IPS-NIHi11 (cell line): ENCODE results near the gene VDR.
A peak's percentile ranks its signal among the peaks of the same experiment; 100 is the strongest.
"Not testable (repeated sequence)": the region's sequence is repeated elsewhere in the genome, so short reads cannot be mapped to it uniquely, and the experiment has no call there.

Experiments used
- DNase-seq: peaks from one replicate; pipeline ENCODE4 v3.0.0; 2012; ENCODE audit warnings: mixed read lengths, low spot score

Gene VDR

GRCh38 chr12:47848853-47849252, 55.9 kb downstream of the VDR start:
- no peak for DNase-seq

- peak; percentile 70 for DNase-seq
Measured at GRCh38 chr12:47846294-47846996, 58.3 kb downstream of the VDR start.

DNA sequence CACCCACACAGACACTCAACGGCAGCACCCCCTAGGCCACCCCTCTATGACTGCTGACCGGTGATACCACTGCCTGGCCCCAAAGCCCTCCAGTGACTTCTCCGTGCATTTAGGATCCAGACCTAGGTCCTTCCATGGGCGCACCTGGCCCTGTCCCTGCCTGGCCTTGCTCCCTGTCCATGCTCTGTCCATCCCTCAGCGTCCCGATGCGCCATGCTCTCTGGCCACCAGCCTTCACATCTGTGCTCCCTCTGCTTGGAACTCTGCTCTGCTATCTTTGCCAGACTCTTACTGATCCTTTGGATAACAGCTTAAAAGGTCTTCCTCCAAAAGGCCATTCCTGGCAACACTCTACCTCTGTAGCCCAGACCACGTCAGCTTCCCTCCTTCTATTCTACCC, 59.7 kb downstream of the VDR start:
- DNase-seq, result no peak

- DNase-seq, result no peak
Measured at GRCh38 chr12:47844264-47845019, 60.4 kb downstream of the VDR start.

DNA sequence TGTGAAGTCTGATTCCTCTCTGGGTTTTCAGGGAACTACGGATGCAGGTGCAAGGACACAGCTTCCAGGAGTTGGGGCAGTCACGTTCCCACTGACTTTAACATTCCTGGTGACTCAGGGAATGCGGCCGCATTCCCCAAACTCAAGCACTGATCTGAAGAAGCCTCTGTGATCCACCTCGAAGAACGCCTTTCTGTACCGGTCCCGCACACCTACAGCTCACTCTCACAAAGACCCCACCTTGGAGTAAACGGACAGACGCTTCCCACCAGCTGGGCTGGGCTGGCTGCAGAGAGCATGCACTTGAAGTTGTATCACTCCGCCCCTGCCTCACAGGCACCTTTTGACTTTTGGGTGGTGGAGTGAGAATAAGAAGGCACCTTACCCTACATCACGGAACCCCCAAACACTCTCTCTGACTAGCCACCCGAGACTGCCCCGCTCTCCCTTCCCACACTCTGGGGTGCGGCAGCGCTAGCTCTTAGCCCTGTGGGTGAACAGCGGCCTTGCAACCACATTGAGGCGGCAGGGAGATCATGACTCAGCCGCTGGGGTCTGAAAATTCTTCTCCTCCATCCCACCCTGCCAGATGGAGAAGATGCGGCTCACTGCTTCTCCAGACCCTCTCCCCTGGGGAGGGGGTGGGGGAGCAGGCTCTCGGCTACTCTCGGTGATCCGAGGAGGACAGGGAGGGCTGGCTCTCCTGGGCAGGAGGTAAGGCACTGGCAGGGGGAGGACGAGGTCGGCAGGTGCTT, 61.4 kb downstream of the VDR start:
- DNase-seq, result no peak

DNA sequence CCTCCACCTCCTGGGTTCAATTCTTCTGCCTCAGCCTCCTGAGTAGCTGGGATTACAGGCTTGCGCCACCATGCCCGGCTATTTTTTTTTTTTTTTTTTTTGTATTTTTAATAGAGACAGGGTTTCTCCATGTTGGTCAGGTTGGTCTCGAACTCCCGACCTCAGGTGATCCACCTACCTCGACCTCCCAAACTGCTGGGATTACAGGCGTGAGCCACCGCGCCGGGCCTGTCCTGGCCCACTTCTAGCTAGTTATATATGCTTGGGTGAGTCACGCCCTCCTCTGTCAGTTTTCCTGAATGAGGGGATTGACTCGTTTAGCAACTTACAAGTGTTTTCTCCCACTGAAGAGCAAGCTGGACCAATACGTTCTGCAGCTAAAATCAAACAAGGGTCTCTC, 62.3 kb downstream of the VDR start:
- not testable (repeated sequence) for DNase-seq

DNA sequence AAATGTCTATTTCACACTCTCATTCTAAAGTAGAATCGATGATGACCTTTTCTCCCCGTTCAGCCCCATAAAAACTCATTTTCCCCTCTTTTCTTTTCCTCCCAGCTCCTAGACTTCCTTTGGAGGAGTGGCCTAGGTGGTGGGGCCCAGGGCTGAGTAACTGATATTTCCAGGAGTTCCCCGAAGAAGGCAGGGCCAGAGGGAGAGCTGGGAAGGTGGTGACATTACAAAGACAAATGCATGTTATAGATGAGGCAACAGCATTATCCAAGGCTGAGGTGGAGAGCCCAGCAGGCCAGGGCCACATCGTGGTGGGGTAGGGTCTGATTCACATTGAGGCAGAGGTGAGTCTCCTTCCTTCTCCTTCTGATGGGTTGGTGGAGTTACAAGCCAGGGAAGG, 62.9 kb downstream of the VDR start:
- no peak for DNase-seq

GRCh38 chr12:47841501-47841900, 63.3 kb downstream of the VDR start:
- no peak for DNase-seq

DNA sequence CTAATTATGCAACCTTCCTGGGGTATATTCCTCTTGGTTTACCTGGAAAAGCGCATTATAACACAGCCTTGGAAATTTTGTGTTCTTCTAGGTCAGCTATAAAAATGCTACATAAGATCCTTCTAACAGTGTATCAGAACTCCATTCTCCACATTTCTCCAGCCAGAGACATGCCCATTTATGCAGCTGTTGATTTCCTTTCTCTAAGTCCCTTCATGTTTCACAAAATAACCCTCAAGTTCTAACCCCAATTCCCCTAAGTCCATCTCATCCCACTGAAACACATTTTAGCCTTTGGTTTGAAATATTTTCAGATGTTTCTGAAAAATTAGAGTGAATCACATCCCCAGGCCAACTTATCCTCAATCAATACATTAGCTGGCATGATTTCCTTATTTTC, 64.2 kb downstream of the VDR start:
- DNase-seq, result no peak

- DNase-seq, result no peak
Measured at GRCh38 chr12:47839214-47839876, 65.4 kb downstream of the VDR start.

GRCh38 chr12:47838286-47838931, 66.4 kb downstream of the VDR start:
- peak; percentile 75 for DNase-seq

GRCh38 chr12:47837190-47838171, 67.3 kb downstream of the VDR start:
- DNase-seq, result peak; percentile 82

DNA sequence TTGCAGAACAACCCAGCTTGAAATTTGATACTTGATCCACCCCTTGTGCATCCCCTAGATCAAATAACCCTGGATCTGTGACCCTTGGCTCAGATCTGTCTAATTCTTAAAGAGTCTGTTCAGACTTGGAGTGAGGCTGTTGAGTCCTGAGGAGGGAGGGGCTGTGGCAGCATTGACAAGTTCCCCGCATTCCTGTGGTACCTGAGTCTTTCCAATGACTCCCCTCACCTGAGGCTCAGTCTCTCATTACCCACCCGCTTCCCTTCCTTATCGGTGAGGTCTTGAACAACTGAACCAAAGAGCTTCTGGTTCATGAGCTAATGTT, 69.0 kb downstream of the VDR start:
- DNase-seq, result no peak

- no peak for DNase-seq
Measured at GRCh38 chr12:47835006-47835830, 69.6 kb downstream of the VDR start.

GRCh38 chr12:47834199-47834903, 70.4 kb downstream of the VDR start:
- DNase-seq, result no peak

- no peak for DNase-seq
Measured at GRCh38 chr12:47833591-47834012, 71.2 kb downstream of the VDR start.

GRCh38 chr12:47832263-47832933, 72.4 kb downstream of the VDR start:
- DNase-seq, result no peak

DNA sequence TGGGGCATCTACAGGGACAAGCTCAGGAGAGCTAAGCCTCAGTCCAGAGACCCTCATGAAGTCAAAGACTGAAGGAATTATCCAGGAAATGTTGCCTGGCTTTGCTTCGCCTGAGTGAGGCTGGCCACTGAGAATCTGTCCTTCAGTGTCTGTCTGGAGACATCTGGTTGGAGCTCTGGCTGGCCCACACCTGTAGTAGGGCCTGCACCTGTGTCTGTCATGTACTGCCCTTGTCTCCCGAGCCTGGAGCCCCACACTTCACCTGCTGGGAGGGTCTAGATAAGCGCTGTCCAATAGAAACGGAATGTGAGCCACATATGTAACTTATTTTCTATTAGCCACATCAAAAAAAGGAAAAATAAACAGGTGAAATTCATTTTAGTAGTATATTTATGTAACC, 75.2 kb downstream of the VDR start:
- DNase-seq, result no peak
